Neural progenitor cell (in vitro differentiated cells): Measurements from ENCODE around the gene BAIAP2.

Experiments used
- CTCF ChIP-seq: fragments of 200-600 bp; sonication (generic); IDR thresholded peaks from 2 replicates; pipeline ENCODE4 v1.5.1; 2017; ENCODE audit warnings: antibody characterized with exemption, mild to moderate bottlenecking
- EZH2 ChIP-seq: fragments of 200-600 bp; sonication (generic); IDR thresholded peaks from 2 replicates; pipeline ENCODE4 v1.6.1; 2017; ENCODE audit warnings: antibody characterized with exemption, mild to moderate bottlenecking, moderate library complexity

GRCh38 chr17:81154961-81155360 lies 120.0 kb downstream of the BAIAP2 start:
- no peak for TF ChIP-seq CTCF
- no peak for TF ChIP-seq EZH2
